C4-2B (cell line): ENCODE results near the gene STIP1.
A peak's percentile ranks its signal among the peaks of the same experiment; 100 is the strongest.

Experiments used
- H3K27ac ChIP-seq: fragments of 450-650 bp; 2 replicates; pipeline ENCODE4 v1.5.1; 2017
- CTCF ChIP-seq: fragments of 450-650 bp; conservative IDR thresholded peaks from 2 replicates; pipeline ENCODE4 v1.5.1; 2017; ENCODE audit warnings: mild to moderate bottlenecking
- ZFX ChIP-seq: fragments of 450-650 bp; IDR thresholded peaks from 2 replicates; pipeline ENCODE4 v1.6.1; 2017

The STIP1 gene

GRCh38 chr11:64226507-64227051 is 40.6 kb downstream of the STIP1 start:
- TF ChIP-seq CTCF: no peak
- peak; percentile 58; the same call in 1 of the 2 replicates for TF ChIP-seq ZFX
- peak overlapping the region; percentile 91 for H3K27ac ChIP-seq

DNA sequence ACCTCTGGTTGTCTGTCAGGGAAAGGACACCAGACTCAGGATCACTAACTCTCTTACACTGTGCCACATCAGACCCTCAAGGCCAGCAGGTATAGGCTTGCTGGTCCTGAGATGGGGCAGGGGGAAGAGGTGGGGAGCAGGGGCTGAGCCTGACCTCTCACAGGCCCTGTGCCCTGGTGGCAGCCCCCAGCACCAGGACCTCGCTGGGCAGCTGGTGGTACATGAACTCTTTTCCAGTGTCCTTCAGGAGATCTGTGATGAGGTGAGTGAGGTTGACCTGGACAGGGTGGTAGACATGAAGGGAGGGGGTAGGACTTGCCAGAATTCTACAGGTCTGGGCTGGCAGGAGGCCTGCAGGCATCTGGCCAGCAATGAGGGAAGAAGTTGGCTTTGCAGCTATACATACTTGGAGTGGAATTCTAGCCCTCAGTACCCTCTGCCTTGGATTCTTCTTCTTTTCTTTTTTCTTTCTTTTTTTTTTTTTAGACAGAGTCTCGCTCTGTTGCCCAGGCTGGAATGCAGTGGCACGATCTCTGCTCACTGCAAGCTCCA is 41.5 kb downstream of the STIP1 start:
- no peak for TF ChIP-seq ZFX
- TF ChIP-seq CTCF: no peak
- peak overlapping the region; percentile 91 for H3K27ac ChIP-seq

- H3K27ac ChIP-seq: peak overlapping the region; percentile 78
- TF ChIP-seq CTCF (no peak), ZFX (no peak)
These were observed 43.2 kb downstream of the STIP1 start for GRCh38 chr11:64229090-64229743.

GRCh38 chr11:64229744-64230170 is 43.8 kb downstream of the STIP1 start:
- peak overlapping the region; percentile 78 for H3K27ac ChIP-seq
- TF ChIP-seq CTCF (no peak), ZFX (no peak)

DNA sequence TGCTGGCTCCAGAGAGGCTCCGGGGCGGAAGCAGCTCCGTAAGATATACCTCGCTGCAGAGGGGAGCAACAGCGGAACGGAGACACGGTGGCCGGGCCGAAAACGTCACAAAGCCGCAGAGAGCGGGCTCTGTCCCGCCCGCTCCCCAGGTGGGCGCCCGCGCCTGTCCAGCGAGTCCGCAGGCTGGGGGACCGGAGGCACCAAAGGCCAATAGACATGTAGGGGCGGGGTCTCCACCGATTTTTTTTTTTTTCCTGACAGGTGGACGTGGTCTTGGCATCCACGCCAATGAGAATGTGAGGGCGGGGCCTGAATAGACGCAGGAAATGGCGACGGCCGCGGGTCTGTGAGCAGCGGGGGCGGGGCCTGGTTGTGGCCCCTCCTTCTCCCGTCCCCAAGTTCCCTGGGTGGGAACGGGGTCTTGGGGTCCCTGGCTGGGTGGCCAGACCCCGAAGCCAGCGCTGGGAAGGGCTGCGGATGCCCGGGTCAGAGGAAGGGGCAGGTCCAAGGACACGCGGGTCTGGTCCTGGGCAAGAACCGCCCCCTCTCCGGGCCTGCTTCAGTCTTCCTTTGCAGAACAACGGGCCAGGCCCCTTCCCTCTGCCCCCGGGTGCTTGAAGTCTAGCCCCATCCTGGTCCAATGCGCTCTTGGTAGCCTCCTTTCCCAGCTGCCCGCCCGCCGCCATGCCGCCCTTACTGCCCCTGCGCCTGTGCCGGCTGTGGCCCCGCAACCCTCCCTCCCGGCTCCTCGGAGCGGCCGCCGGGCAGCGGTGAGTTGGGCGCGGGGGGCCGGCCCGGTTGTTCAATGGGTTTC is 44.4 kb downstream of the STIP1 start, which contains the start of gene DNAJC4:
Gene DNAJC4, plus strand, starts transcription at position 378 of the 814 bp plus-strand sequence. Its CDS starts 307 bp downstream, at position 685.
- H3K27ac ChIP-seq: peak within 1 kb of the TSS; percentile 78
- no peak for TF ChIP-seq CTCF
- no peak; the same call in 1 of the 2 replicates for TF ChIP-seq ZFX

DNA sequence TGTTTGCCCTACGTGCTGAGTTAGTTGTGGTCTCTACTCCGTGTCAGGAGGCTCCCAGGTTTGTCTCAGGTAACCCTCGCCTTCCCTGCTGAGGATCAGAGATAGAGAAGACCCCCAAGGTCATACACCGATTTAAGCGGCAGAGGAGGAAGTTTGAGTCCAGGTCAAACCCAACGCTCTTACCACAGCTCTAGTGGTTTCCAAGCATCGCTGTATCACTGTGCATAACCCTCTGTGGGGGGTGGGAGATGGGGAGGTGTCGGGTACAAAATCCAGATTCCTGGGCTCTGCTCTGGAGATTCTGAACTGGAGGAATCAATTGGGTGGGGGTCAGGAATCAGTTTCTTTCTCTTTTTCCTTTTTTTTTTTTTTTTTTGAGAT is 45.0 kb downstream of the STIP1 start:
- H3K27ac ChIP-seq: peak overlapping the region; percentile 78
- TF ChIP-seq ZFX (no peak), CTCF (no peak)
